Esophagus muscularis mucosa (tissue), 4 donors: ENCODE measurements around the gene SLCO1B1.

Experiments used
- EP300 ChIP-seq: sonication (generic); formaldehyde crosslinking; IDR thresholded peaks from one replicate; pipeline ENCODE4 v1.6.1; 2017; ENCODE audit warnings: antibody characterized with exemption
- POLR2A ChIP-seq: fragments of 450-650 bp; IDR thresholded peaks from one replicate; pipeline ENCODE4 v1.6.1; 2017; ENCODE audit warnings: antibody characterized with exemption, moderate library complexity, mild to moderate bottlenecking, low read depth
- TF ChIP-seq, protein P1 (sequence below), 3 experiments: fragments of 200-600 bp in 2 of 3; fragments of 450-650 bp in 1 of 3; sonication (generic) in 2 of 3; IDR thresholded peaks; one replicate each; pipeline ENCODE4 v1.5.1; 2017 to 2019; ENCODE audit warnings: antibody characterized with exemption in 3 of 3, mild to moderate bottlenecking in 2 of 3, moderate library complexity in 1 of 3

DNA sequence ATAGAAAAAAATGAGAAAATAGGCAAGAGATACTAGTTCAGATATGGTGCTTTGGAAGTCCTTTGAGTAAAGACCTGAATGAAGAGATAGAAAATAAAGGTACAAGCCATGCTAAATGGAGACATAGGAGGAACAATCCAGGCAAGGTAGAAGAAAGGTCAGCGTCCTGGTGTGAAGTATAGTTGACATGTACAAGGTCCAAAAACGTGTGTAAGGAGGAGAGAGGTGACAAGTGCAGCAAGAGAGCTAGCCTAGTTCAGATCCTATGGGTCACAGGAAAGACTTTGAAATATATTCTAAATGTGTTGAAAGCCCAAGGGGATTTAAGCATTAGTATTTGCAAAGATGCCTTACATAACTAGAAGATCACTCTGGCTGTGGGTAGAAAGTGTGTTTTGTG is 88.2 kb downstream of the SLCO1B1 start:
- TF ChIP-seq POLR2A, result no peak
- TF ChIP-seq, protein P1, sequence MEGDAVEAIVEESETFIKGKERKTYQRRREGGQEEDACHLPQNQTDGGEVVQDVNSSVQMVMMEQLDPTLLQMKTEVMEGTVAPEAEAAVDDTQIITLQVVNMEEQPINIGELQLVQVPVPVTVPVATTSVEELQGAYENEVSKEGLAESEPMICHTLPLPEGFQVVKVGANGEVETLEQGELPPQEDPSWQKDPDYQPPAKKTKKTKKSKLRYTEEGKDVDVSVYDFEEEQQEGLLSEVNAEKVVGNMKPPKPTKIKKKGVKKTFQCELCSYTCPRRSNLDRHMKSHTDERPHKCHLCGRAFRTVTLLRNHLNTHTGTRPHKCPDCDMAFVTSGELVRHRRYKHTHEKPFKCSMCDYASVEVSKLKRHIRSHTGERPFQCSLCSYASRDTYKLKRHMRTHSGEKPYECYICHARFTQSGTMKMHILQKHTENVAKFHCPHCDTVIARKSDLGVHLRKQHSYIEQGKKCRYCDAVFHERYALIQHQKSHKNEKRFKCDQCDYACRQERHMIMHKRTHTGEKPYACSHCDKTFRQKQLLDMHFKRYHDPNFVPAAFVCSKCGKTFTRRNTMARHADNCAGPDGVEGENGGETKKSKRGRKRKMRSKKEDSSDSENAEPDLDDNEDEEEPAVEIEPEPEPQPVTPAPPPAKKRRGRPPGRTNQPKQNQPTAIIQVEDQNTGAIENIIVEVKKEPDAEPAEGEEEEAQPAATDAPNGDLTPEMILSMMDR (IDR thresholded peaks at IDR 0.05), result no peak
- TF ChIP-seq EP300, result no peak
